ENCODE data around the gene THAP3.
"Not testable (repeated sequence)": the region's sequence is repeated elsewhere in the genome, so short reads cannot be mapped to it uniquely, and the experiment has no call there.

The THAP3 gene

DNA sequence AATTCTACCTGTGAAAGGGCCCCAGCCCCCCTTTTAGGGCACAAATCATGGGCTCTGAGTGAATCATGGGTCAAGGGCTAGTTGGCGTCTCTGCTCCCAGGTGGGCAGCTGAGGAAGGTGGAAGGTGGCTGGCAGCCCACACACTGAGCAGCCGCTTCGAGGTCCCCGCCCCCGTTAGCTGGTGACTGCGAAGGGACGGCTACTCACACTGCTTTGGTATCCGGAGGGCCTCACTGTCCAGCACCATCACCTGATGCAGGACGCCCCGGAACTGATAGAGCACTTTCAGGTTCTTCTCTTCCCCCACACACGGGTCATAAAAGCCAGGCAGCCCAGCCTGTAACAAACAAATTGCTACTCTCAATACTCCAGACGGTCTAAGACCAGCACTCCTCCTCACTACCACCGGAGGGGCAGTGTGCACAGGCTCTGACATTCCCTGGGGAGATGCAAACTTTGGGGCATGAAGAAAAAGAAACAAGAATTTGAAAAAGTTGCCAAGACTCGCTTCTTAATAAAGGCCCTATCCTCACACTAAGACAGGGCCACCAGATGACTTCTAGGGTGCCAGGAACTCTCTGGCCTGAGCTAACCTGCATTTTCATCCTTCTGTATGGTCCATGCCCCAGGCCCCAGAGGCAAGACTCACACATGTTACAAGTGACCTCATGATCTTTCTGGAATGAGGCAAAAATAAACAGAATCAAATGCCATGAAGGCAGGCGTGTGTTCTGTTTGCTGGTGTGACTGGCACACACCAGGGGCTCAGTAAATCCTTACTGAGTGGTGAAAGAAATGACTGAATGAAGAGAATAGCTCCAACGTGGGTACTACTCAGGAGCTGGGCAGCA lies 11.5 kb downstream of the THAP3 start:
- DNase-seq, result no peak

DNA sequence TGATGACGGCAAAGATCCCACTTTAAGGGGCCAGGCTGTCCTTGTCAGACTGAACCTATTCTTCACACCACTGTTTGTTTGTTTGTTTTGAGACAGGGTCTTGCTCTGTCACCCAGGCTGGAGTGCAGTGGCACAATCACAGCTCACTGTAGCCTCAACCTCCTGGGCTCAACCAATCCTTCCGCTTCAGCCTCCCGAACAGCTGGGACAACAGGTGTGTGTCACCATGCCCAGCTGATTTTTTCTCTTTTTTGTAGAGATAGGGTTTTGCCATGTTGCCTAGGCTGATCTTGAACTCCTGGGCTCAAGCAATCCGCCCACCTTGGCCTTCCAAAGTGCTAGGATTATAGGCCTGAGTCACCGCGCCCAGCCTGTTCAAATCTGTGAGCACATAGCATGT lies 12.1 kb downstream of the THAP3 start:
- DNase-seq, result not testable (repeated sequence)

DNA sequence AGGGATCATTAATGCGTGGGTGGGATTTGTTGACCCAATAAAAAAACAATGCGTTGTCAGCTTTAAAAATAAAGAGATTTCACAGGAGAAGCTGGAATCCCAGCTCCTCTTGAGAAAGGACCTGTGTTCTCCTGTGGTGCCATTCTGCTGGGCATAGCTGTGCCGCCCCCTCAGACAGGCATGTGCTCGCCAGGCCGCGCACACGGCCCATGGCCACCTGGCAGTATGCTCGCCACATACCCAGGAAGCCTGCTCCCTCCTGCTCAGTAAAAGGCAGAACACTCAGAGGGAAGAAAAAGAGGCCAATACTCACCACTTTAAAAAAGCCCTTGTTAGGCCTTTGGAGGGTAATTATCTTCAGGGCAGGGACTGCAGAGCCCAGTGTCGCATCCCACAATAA lies 13.1 kb downstream of the THAP3 start:
- DNase-seq, result no peak

DNA sequence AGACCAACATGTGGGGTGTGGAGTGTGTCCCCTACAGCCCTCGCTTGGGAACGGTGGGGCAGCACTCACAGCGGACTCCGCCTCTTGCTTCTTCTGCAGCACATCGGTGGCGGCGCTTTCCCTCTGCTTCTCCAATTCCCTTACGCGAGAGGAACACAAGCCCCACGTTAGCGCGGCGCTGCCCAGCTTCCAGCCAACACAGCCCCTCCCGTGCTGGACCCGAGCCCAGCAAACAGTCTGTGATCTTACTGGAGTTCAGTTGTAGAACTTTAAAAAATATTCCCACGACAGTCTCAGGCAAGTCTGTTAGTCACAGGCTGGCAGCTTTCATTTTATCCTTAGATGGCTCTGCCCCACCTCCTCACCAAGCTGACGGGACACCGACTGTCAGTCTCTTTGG lies 13.6 kb downstream of the THAP3 start:
- DNase-seq, result no peak

DNA sequence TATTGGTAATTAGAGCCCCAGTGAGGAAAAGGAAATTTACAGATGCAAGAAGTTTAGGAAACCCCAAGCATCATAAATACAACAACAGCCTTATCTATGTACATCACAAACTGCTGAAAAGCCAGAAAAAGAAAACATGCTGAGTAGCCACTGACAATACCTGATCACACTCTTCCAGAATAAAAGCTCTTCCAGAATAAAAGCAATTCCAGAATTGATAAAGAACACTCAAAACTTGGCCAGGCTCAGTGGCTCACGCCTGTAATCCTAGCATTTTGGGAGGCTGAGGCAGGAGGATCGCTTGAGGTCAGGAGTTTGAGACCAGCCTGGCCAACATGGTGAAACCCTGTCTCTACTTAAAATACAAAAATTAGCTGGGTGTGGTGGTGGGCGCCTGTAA lies 16.2 kb downstream of the THAP3 start:
- not testable (repeated sequence) for DNase-seq

DNA sequence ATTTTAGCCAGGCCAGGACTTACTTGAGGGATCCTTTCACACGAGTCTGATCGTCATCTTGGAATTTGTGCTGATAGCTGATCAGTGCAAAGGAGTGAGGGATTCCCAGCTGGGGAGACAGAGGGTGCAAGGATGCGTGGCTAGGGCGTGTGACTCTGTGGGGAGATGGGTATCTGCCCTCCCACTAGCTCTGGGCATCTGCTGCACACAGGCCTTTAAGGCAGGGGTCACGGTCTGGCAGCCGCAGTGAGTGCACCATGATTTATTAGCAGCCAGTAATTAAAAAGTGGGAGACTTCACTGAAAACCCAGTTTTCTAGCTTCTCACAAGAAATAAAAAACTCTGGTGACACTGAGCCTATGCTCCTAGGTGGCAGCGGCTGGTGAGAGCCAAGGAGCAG lies 20.4 kb downstream of the THAP3 start:
- DNase-seq, result no peak

DNA sequence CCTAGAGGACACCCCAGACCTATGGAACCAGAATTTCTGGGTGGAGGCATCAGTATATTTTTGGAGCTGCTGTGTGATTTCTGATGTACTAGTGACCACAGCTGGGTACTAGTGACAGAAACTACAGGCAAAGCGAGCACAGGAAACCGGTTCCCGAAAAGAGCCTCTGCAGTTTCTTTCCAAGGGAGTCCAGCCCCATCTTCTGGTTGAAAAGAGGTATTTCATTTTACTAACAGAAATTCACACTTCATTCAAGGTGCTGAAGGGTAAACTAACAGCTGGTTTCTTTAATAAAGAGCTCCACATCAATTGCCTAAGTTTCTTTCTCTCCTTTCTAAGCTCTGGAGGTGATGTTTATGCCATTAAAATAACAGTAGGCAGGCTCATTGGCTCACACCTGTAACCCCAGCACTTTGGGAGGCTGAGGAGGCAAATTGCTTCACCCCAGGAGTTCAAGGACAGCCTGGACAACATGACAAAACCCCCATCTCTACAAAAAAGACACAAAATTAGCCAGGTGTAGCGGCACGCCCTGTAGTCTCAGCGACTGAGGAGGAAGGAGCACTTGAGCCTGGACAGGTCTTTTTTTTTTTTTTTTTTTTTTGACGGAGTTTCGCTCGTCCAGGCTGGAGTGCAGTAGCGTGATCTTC lies 22.0 kb downstream of the THAP3 start:
- DNase-seq, result no peak

DNA sequence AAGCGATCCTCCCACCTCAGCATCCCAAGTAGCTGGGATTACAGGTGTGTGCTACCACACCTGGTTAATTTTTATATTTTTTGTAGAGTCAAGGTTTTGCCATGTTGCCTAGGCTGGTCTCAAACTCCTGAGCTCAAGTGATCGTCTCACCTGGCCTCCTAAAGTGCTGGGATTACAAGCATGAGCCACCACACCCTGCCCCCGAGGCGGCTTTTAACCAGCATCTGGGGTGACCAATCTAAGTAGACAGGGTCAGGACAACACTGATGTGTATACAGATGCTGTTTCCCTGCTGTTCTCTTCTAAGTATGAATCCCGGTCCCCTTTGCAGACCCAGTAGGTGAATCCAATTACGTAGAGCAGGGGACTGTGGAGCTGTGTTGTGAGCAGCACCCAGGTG lies 23.9 kb downstream of the THAP3 start:
- no peak for DNase-seq

DNA sequence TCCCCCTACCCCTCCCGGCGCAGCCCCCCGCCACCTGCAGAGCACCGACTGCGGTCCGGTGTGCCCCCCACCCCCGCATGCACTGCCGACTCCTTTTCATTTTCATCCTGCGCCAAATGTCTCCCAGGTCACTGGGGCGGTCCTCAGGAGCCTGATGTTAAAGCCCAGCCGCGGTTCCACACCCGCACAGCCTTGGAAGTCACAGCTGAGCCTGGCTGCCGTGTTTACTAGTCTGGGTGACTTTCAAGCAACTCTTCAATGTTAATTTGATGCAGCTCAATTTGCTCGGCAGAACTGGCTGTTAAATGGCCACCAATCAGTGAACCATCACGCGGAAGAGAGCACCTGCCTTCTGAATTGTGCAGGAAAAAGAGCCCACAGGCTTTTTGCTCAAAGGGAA lies 27.2 kb downstream of the THAP3 start:
- DNase-seq, result no peak

DNA sequence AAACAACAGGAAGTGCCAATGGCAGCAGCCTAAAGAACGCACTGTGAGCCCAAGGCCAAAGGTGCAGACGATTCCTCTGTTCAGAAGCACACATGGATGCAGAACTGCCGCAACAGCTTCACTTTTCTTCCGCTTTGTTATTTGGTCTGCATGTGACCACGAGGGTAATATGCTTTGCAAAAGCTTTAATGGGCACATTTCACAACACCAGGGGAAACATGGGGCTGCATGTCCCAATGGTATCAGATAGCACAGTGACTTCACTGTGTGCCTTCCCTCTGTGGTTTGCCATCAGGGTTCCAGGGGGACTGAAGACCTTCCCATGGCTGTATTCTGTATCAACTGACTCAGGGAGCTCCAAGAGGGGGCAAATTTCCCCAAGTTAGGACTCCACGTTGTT lies 28.3 kb downstream of the THAP3 start:
- DNase-seq, result no peak

DNA sequence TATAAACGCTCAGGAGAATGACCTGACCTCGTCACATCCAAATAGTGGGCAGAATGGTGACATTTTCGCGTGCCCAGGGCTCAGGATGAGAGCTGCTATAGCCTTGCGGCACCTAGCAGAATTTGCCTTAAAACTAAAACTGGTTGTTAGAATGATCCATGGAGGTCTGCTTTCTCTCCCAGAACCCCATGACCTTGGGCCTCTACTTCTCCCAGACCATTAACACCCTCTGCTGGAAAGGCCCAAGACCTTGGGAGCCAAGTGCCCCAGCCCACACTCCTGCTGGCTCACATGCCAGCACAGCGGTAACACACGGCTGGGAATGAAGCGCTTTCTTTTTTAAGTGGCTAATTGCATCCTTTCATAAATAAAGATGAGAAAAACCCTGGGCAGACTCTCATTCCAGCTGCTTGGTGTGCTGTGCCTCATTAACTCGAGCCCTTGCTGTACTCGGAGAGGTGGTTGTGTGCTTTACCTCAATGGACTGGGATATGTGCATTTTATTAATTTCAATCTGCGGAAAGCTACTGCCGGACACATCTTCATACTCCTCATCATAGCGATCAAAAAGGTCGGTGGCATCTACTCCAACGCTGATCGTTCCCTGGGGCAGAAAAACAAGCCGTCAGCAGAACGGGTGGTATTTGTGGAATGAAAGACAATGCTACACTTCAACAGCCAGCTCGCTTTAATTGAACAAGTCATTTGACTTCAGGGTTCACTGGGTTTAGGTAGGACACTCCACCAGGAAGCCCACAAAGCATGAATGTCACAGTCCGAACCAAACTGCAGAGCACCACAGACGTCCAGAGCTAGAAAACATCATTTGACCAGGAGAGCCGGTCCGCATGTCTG lies 29.0 kb downstream of the THAP3 start:
- DNase-seq, result no peak

DNA sequence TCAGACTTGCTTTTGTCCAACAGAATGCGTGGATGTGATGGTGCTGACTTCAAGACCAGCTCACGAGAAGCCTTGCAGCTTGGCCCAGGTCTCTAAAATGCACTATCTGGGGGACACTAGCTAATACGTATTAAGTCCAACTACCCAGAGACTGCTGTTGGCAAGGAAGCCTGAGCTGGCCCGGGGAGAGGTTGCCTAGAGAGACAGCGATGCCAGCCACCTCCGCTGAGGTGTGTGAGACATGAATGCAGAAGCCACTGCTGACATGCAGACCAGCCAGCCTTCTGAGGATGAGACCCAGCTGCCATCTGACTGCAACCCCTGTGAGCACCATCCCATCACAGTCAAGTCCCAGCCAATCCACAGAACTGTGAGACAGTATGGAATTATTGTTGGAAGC lies 32.5 kb downstream of the THAP3 start:
- DNase-seq, result no peak

DNA sequence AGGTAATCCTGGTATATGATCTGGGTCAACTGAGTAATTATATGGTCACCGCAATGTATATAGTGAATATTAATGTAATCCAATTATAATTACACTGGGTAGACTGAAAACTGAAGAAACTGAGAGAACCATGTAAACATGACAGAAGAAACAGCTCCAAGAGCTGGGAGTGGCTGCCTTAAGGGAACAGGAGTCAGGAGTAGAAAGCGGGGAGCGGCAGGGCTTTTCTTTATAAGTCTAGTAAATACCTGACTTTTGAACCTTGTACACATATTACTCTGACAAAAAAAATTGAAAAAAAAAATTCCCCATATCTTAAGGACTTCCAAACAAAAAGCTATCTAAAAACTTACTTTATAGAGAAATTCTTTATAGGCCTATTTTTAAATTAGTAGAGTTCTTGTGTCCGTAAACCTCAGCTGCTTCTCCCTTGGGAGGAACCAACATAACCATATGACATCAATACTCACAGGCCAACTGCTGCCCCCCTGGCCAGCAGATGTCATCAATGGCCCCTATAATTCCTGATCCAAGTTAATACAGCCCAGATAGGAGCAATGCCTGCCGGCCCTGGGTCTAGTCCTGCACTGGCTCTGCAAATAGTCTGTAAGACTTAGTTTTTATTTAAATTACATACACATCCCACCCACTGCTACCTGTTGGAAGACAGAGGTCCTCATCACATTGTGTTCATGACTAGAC lies 33.8 kb downstream of the THAP3 start:
- no peak for DNase-seq

DNA sequence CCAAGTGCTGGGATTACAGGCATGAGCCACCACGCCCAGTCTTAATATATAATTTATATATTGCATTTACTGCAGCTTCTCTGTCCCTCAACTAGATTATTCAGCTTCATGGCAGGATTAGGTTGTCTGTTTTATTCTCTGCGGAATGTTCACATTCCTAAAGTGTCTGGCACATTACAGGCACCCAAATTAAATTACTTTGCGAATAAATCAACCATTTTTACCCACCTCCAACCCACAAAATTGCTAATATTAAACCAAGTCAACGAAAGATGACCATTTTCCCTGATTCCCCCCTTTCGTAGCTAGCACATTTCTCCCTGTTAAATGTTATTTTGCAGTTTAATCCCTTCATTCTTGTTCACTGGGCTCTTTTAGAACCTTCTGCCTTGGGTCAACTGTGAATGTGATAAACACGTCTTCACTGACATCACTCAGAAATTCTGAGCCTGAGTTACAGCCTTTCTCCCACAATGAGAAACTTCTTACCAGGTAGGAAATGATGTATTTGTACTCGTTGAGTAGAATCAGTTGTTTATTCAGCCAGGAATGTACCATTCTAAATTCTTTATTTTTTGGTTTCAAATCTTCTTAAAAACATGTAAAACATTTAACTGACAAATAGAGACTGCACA lies 35.9 kb downstream of the THAP3 start:
- no peak for DNase-seq

DNA sequence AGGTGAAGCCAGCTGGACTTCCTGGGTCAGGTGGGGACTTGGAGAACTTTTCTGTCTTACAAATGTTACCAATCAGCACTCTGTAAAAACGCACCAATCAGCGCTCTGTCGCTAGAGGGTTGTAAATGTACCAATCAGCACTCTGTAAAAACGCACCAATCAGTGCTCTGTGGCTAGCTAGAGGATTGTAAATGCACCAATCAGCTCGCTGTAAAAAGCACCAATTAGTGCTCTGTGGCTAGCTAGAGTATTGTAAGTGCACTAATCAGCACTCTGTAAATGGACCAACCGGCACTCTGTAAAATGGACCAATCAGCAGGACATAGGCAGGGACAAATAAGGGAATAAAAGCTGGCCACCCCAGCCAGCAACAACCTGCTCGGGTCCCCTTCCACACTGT lies 37.8 kb downstream of the THAP3 start:
- DNase-seq, result not testable (repeated sequence)

DNA sequence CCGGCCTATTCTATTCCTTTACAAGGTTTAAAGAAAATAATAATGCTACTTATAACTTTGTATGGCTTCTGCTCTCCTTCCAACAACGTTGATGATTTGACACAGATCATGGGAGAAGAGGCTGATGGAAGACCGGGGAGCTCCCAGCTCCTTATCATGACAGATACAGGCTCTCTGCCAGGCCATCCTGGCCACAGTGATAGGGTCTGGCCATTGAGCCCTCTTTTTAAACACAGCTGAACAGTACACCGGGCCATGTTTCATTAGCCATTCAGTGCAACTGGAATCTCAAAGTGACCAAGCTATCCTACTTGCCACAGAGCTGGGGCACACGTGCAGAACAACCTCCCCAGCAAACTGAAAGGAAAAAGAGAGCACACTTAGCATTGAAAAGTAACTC lies 42.0 kb downstream of the THAP3 start:
- DNase-seq, result no peak

DNA sequence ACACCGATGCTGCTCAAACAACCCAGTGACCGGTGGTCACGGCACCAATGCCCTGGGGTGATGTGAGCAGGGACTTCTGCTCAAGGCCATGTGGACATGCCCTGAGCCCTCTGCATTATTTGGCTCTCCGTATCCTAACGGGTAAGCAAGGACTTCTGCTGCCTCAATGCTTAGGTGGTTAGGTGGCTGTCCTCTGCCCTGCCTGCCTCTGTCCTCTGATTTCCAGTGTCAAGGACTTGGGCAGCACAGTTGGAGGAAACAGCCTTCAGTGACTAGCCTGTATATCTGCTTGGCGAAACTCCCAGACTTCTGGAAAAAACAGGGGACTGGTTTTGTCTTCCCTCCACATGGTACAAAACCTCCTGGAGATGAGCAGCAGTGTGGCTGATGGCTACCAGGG lies 42.5 kb downstream of the THAP3 start:
- DNase-seq, result no peak

DNA sequence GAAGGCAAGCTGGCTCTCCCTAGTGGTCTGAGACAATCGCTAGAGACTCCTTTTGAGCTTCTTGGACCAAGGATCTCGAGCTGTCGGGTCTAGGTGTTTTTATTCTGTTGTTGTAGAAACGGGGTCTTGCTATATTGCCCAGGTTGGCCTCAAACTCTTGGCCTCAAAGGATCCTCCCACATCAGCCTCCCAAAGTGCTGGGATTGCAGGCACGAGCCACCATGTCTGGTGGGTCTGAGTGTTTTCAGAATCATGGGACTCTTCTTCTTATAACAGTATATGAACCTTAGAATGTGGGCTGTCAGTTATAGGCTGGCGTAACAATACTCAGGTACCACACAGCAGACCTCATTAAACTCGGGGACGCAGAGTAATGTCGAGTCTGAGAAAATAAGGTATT lies 43.8 kb downstream of the THAP3 start:
- no peak for DNase-seq

DNA sequence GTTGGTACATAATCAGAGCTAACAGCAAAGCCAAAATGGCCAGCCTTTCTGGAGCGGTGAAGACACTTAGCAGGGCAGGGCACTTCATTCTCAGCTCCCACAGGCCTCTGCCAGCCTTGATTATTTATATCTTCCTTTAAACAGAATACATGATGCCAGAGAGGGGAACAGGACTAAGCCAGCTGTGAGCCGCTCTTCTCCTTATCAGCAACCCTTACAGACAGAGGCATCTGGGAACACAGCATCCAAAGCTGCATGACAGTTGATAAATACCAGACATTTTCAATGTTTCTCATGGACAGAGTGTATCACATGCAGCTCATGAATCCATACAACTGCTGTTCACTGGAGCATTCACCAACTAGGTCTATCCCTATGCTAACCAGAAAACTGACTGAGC lies 47.9 kb downstream of the THAP3 start:
- DNase-seq, result no peak

DNA sequence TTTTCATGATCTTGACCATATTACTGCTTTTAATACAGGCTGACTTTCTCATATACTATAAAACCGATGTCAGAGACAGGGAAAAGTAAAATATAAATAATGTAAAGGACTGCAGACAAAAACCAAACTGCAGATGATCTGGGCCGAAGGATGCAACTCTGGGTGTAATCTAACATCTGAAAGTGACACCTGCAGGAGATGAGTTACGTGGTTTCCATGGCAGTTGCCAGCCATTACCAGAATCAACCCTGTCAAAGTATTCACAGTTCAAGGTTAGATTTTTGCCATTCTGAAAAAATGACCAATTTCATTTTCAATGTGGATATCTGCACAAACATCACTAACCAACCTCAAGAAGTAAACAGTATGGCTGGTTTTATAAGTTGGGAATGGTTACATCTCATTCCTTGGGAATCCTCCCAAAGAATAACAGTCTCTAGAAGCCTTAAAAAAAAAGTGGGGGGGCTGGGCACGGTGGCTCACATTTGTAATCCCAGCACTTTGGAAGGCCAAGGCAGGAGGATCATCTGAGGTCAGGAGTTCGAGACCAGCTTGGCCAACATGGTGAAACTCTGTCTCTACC lies 49.2 kb downstream of the THAP3 start:
- no peak for DNase-seq

DNA sequence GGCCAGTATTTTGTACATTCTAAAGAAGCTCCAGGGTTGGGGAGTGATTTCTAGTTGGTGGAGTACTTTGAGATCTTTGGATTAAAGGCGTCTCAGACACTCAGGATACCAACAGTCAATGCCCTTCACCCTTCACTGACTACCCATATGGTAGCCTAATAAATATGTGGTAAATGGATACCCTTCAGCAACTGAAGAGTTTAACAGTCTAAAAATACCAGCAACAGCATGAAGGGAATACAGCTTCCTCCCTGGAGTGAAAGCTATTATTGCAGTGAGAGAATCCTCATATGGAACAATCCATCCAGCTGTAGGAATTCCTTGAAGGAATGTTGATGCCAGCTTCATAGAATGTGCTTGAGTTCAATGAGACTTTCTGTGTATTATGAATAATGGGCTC lies 50.1 kb downstream of the THAP3 start:
- DNase-seq, result no peak

DNA sequence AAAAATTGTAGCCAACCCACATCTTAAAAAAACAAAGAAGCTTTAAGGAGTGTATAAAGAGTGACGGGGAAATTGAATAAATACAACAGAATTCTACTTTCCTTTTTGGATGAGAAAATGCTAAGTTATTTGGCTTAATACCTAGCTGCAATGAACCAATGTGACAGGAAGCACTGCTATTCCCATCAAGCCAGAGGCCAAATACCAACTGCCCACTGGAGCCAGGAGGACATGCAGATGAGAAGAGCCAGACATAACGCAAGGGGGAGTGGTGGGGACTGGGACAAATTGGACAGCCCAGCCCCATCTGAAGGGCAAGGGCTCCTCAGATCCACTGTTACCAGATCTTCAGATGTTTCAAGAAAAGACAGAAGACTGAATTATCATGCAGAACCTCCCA lies 51.3 kb downstream of the THAP3 start:
- DNase-seq, result no peak

All from cortex of kidney (tissue), 1 donor.